HTERT RPE-1 (cell line): Measurements from ENCODE around the gene NDRG2.
"Not testable (repeated sequence)": the region's sequence is repeated elsewhere in the genome, so short reads cannot be mapped to it uniquely, and the experiment has no call there.

Experiments used
- in situ Hi-C: fragments of 300-500 bp; cut with MboI; formaldehyde crosslinking; loops from 4 replicates; pipeline ENCODE4 v1.14.3; 2020; ENCODE audit warnings: low sequenced_read_pairs

Gene NDRG2

GRCh38 chr14:21016413-21017190, 8.3 kb downstream of the NDRG2 start:
- in situ Hi-C loops = no loop called here

- in situ Hi-C loops = no loop called here
These were observed 9.5 kb downstream of the NDRG2 start for GRCh38 chr14:21015312-21015711.

GRCh38 chr14:21014761-21015190, 10.1 kb downstream of the NDRG2 start:
- in situ Hi-C loops = no loop called here

- in situ Hi-C loops = no loop called here
These were observed 13.7 kb downstream of the NDRG2 start for GRCh38 chr14:21011136-21011535.

- in situ Hi-C loops = not testable (repeated sequence)
These were observed 15.1 kb downstream of the NDRG2 start for GRCh38 chr14:21009721-21010120.

GRCh38 chr14:21003788-21004346, 21.0 kb downstream of the NDRG2 start:
- in situ Hi-C loops = no loop called here

GRCh38 chr14:21001218-21001617, 23.6 kb downstream of the NDRG2 start:
- in situ Hi-C loops = no loop called here

- in situ Hi-C loops = no loop called here
These were observed 25.3 kb downstream of the NDRG2 start for GRCh38 chr14:20999591-20999990.

- in situ Hi-C loops = no loop called here
These were observed 26.0 kb downstream of the NDRG2 start, which contains the start of gene SLC39A2 for GRCh38 chr14:20998674-20999366. TSS of gene SLC39A2 (plus strand) at chr14:20999293. CDS start at chr14:20999447, 154 bp downstream.

GRCh38 chr14:20998139-20998538, 26.7 kb downstream of the NDRG2 start:
- in situ Hi-C loops = no loop called here

GRCh38 chr14:20997564-20997963, 27.3 kb downstream of the NDRG2 start:
- in situ Hi-C loops = no loop called here

GRCh38 chr14:20997115-20997514, 27.7 kb downstream of the NDRG2 start:
- in situ Hi-C loops = no loop called here

- in situ Hi-C loops = no loop called here
These were observed 28.3 kb downstream of the NDRG2 start for GRCh38 chr14:20996521-20996920.

- in situ Hi-C loops = no loop called here
These were observed 34.9 kb downstream of the NDRG2 start, which contains the start of gene METTL17 for GRCh38 chr14:20989787-20990600. TSS of gene METTL17 (plus strand) at chr14:20989980. CDS start at chr14:20990003, 23 bp downstream.

GRCh38 chr14:20989471-20989786, 35.4 kb downstream of the NDRG2 start:
- in situ Hi-C loops = no loop called here

- in situ Hi-C loops = no loop called here
These were observed 36.0 kb downstream of the NDRG2 start for GRCh38 chr14:20988717-20989470.

GRCh38 chr14:20986811-20987210, 38.0 kb downstream of the NDRG2 start:
- in situ Hi-C loops = no loop called here

GRCh38 chr14:20985650-20986049, 39.2 kb downstream of the NDRG2 start:
- in situ Hi-C loops = not testable (repeated sequence)

GRCh38 chr14:20982646-20983369, 42.1 kb downstream of the NDRG2 start:
- in situ Hi-C loops = no loop called here

- in situ Hi-C loops = no loop called here
These were observed 44.0 kb downstream of the NDRG2 start for GRCh38 chr14:20980906-20981305.
